Measurements from ENCODE around the gene ANKRD11.
A peak's percentile ranks its signal among the peaks of the same experiment; 100 is the strongest.

The ANKRD11 gene

DNA sequence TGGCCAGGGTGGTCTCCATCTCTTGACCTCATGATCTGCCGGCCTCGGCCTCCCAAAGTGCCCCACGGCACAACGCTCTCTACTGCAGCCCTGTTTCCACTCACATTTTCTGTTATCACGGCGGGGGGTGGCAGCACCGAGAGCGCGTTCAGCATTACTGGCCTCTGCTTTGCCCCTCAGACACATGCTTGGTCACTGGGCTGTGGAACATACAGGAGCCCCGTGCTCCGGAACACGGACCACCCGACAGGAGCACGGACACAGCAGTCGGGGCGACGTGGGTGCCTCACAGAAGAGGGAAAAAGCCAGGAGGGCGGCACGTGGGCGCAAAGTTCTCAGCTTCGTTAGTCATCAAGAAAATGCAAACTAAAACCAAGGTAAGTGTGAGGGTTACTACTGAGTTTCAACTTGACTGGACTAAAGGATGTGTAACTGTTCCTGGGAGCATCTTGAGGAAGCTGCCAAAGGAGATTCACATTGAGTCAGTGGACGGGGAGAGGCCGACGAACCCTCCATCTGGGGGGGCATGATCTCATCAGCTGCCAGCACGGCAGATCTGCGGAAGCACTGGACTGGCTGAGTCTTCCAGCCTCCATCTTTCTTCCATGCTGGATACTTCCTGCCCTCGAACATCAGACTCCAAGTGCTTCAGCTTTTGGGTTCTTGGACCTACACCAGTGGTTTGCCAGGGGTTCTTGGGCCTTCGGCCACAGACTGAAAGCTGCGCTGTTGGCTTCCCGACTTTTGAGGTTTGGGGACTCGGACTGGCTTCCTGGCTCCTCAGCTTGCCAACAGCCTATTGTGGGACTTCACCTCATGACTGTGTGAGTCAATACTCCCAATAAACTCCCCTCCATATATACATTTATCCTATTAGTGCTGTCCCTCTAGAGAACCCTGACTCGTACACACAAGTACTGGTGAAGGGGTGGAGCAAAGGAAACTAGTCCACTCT, 166.0 kb downstream of the ANKRD11 start:
- H3K27ac ChIP-seq (ENCODE audit: low read length) = no peak overlapping the region
- H3K4me1 ChIP-seq (ENCODE audit: control insufficient read depth in 1 of 2, insufficient read depth in 2 of 2, low read length in 2 of 2) = peaks cover 25 to 67% of the 10 kb centered on the region in 2 donors

DNA sequence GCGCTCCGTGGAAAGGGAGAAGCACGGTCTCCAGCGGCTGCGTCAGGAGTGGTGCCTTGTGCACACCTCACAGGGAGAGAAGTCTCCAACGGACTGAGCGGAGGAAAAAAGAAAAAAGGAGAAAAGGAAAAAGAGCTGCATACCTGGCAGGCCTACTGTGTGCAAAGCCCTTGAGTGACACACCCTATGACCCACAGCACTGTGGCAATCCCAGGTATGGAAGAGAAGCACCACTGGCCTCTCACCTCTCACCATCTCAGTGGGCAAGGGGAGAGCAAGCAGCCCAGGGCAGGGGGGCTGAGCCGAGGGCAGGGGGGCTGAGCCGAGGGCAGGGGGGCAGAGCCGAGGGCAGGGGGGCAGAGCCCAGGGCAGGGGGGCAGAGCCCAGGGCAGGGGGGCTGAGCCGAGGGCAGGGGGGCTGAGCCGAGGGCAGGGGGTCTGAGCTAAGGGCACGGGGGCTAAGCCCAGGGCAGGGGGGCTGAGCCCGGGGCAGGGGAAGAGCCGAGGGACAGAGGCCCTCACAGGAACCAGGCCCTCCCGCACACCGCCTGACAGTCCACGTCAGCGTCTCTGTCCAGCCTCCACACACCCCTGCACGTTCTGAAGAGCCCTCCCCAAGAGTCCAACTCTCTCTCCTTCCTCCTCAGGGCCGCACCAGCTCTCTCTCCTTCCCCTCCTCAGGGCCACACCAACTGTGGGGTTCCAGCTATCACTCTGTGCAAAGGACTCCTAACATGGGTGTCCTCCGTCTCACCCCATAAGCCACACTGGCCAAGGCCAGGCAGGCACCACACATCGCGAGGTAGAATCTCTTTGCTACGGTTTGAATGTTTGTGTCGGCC, 167.0 kb downstream of the ANKRD11 start:
- no peak overlapping the region for H3K27ac ChIP-seq (ENCODE audit: low read length)
- no peaks in the 10 kb centered on the region for H3K27me3 ChIP-seq (ENCODE audit: low read depth, low read length)
- peaks cover 25 to 75% of the 10 kb centered on the region in 2 donors for H3K4me1 ChIP-seq (ENCODE audit: control insufficient read depth in 1 of 2, insufficient read depth in 2 of 2, low read length in 2 of 2)
- H3K4me3 ChIP-seq (ENCODE audit: low read depth in 1 of 2, low read length in 2 of 2) = no peak overlapping the region
- no peaks in the 10 kb centered on the region for H3K9me3 ChIP-seq (ENCODE audit: control insufficient read depth in 1 of 2, low read length in 2 of 2)
- H3K36me3 ChIP-seq (ENCODE audit: control insufficient read depth in 1 of 2, insufficient read depth in 2 of 2, low read length in 2 of 2) = peaks cover 0 to 3% of the 10 kb centered on the region in 2 donors

More for the DNA sequence above, 166.0 kb downstream of the ANKRD11 start:
- Histone ChIP-seq H3K27me3 (ENCODE audit: low read depth, low read length) (no peaks in the 10 kb centered on the region), H3K36me3 (ENCODE audit: control insufficient read depth in 1 of 2, insufficient read depth in 2 of 2, low read length in 2 of 2) (peaks cover 0 to 3% of the 10 kb centered on the region in 2 donors), H3K4me3 (ENCODE audit: low read depth in 1 of 2, low read length in 2 of 2) (no peak overlapping the region), H3K9me3 (ENCODE audit: control insufficient read depth in 1 of 2, low read length in 2 of 2) (no peaks in the 10 kb centered on the region)

DNA sequence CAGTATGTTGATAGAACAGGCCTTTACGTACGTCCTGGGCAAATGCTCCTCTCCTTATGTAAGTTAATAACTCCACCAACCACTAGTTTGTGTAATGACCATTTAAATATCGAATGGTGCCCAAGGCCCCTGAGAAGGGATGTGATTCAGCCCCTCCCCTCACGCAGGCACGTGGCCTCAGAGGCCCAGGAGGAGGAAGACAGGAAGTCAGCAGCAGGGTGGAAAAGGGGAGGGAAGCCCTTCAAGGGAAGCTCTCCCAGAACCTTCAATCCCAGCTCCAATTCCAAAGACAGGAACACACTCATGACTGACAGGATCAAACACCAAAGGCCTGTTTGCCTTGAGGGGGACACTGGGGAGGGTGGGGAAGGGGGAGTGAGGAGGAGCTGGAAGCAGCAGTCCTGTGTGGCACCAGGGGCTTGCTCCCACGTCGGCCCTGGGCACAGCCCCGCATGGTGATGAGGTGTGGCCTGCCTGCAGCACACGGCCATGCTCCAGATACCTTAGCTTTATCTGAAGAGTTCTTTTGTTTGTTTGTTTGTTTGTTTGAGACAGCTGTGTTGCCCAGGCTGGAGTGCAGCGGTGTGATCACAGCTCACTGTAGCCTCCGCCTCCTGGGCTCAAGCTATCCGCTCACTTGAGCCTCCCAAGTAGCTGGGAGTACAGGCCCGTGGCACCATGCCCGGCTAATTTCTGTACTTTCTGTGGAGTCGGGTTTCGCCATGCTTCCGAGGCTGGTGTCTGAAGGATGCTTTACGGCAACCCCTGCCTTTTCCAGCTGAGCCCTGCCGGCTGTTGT, 167.8 kb downstream of the ANKRD11 start:
- H3K9me3 ChIP-seq (ENCODE audit: control insufficient read depth in 1 of 2, low read length in 2 of 2) = no peaks in the 10 kb centered on the region
- H3K4me1 ChIP-seq (ENCODE audit: control insufficient read depth in 1 of 2, insufficient read depth in 2 of 2, low read length in 2 of 2) = peaks cover 25 to 82% of the 10 kb centered on the region in 2 donors
- no peaks in the 10 kb centered on the region for H3K27me3 ChIP-seq (ENCODE audit: low read depth, low read length)
- H3K36me3 ChIP-seq (ENCODE audit: control insufficient read depth in 1 of 2, insufficient read depth in 2 of 2, low read length in 2 of 2) = peaks cover 0 to 3% of the 10 kb centered on the region in 2 donors
- no peak overlapping the region for H3K27ac ChIP-seq (ENCODE audit: low read length)
- H3K4me3 ChIP-seq (ENCODE audit: low read depth in 1 of 2, low read length in 2 of 2) = no peak overlapping the region

DNA sequence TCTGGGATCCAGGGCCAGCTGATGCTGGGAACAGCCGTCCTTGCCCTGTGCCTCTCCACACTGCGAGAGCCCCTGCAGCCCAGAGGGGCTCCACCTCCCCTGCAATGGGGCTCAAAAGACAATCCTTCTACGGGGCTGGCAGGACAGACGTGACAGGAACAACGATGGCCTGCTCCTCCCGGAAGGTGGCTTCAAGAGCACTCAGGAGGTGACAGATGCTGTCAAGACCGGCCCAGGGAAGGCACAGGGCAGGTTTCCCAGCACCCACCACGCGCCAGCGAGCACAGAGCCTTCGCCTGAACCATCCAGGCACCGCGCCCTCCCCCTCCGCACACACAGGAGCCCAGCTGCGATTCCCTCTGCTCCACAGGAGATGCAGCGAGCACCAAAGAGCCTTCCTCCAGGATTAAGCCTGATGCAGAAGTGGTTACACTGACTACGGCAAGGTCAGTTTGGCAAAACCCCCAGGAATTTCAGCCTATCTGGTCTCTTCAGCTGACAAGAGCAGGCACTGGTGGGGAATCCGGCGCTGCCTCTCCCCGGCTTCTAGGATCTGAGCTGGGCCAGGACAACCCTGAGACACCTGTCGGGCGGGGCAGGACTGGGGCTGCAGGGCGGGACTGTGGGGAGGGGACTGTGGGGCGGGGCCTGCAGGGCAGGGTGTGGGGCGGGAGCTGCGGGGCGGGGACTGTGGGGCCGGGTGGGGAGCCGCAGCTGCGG, 169.4 kb downstream of the ANKRD11 start:
- Histone ChIP-seq H3K4me1 (ENCODE audit: control insufficient read depth in 1 of 2, insufficient read depth in 2 of 2, low read length in 2 of 2) (peaks cover 26 to 87% of the 10 kb centered on the region in 2 donors), H3K27ac (ENCODE audit: low read length) (peak overlapping the region; percentile 11), H3K4me3 (ENCODE audit: low read depth in 1 of 2, low read length in 2 of 2) (peak overlapping the region in 1 of 2 donors; percentile 17)

DNA sequence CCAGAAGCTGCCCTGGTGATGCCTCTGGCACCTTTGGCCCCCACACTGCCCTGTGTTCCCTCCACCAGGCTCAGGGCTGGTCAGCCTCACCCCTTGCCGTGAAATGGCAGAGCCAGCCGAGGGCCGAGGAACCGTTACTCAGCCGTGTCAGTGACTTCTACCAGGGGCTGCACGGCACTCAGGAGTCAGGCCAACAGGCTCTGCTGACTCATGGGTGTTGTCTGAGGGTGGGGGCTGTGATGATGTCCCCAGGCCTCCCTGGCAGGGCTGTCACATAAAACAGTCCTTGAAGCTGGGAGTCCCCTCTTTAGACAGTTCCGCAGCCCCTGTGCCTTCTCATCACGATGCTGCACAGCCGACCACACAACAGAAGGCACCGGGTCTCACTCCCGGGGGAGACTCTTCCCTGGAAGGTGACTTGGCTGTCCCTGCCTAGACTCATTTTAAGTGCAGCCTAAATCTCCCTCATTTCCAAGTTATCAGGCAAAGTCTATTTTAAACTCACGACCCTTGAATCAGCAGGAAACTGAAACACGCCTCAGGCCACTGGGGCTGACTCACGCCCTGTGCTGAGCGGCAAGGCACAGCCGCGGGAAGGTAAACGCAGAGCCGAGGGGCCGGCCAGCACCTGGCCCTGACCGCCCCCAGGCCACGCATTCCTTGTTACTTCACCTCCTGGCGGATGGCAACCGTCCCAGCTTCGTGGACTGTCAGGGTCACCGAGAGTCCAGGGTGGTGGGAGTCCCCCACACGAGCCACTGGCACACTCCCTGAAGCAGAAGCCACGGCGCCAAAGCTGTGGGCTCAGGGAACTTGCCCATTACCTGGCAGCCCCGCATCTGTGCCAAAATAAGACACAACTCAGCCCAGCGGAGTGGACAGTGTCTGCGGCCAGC, 170.2 kb downstream of the ANKRD11 start:
- peaks cover 0 to 13% of the 10 kb centered on the region in 2 donors for H3K36me3 ChIP-seq (ENCODE audit: control insufficient read depth in 1 of 2, insufficient read depth in 2 of 2, low read length in 2 of 2)
- no peaks in the 10 kb centered on the region for H3K27me3 ChIP-seq (ENCODE audit: low read depth, low read length)
- peak overlapping the region in 1 of 2 donors; percentile 17 for H3K4me3 ChIP-seq (ENCODE audit: low read depth in 1 of 2, low read length in 2 of 2)
- H3K9me3 ChIP-seq (ENCODE audit: control insufficient read depth in 1 of 2, low read length in 2 of 2) = no peaks in the 10 kb centered on the region
- H3K27ac ChIP-seq (ENCODE audit: low read length) = peak overlapping the region; percentile 11
- H3K4me1 ChIP-seq (ENCODE audit: control insufficient read depth in 1 of 2, insufficient read depth in 2 of 2, low read length in 2 of 2) = peaks cover 22 to 86% of the 10 kb centered on the region in 2 donors

More for the DNA sequence above, 169.4 kb downstream of the ANKRD11 start:
- H3K36me3 ChIP-seq (ENCODE audit: control insufficient read depth in 1 of 2, insufficient read depth in 2 of 2, low read length in 2 of 2) = peaks cover 0 to 12% of the 10 kb centered on the region in 2 donors
- no peaks in the 10 kb centered on the region for H3K9me3 ChIP-seq (ENCODE audit: control insufficient read depth in 1 of 2, low read length in 2 of 2)
- H3K27me3 ChIP-seq (ENCODE audit: low read depth, low read length) = no peaks in the 10 kb centered on the region

DNA sequence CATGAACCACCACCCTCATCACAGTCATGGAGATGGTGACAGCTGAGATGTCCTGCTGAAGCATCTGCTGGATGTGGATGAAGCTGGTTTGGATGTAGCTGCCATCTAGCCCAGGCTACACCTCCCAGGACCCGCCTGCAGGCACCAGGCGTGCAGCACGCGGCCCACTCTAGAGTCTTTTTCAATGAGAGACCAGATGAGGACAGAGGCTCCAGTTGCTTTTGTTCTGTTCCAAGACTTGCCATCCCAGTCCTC, 170.8 kb downstream of the ANKRD11 start:
- peak overlapping the region in 1 of 2 donors; percentile 17 for H3K4me3 ChIP-seq (ENCODE audit: low read depth in 1 of 2, low read length in 2 of 2)
- H3K4me1 ChIP-seq (ENCODE audit: control insufficient read depth in 1 of 2, insufficient read depth in 2 of 2, low read length in 2 of 2) = peaks cover 22 to 81% of the 10 kb centered on the region in 2 donors
- no peak overlapping the region for H3K27ac ChIP-seq (ENCODE audit: low read length)
- H3K27me3 ChIP-seq (ENCODE audit: low read depth, low read length) = no peaks in the 10 kb centered on the region
- no peaks in the 10 kb centered on the region for H3K9me3 ChIP-seq (ENCODE audit: control insufficient read depth in 1 of 2, low read length in 2 of 2)
- peaks cover 0 to 13% of the 10 kb centered on the region in 2 donors for H3K36me3 ChIP-seq (ENCODE audit: control insufficient read depth in 1 of 2, insufficient read depth in 2 of 2, low read length in 2 of 2)

DNA sequence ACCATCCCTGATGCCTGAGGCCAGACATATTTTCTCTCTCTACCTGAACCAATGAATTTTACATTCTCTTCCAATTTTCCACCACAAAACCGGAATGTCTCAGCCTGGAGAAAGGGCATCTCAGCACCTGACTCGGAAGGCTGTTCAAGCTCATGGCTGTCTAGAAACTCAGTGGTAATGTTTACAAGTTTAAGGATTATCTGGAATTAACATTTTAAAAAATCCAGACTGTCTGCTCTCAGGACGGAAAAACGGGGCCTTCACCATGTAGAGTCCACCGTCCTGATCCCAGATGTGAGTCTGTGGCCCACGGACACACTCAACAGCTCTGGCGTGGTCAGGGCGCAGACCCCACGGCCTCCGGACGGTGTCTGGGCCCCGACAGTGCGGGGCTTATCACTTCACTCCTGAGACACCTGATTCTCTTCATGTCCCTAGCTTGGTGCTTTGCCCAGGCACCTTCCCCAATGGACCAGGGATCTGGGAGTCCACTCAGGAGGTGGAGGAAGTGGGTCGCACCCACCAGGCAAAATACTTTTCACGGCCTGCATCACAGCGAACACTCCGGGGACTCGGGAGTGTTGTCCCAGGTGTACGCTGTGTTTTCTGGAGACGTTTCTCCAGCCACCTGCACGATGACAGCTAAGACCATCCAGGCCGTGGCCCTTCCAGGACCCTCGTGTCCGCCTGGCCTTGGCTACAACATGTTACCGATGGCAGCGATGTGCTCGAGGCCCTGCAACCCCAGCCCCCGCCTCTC, 171.3 kb downstream of the ANKRD11 start:
- no peaks in the 10 kb centered on the region for H3K9me3 ChIP-seq (ENCODE audit: control insufficient read depth in 1 of 2, low read length in 2 of 2)
- peaks cover 0 to 13% of the 10 kb centered on the region in 2 donors for H3K36me3 ChIP-seq (ENCODE audit: control insufficient read depth in 1 of 2, insufficient read depth in 2 of 2, low read length in 2 of 2)
- H3K4me3 ChIP-seq (ENCODE audit: low read depth in 1 of 2, low read length in 2 of 2) = no peak overlapping the region
- no peaks in the 10 kb centered on the region for H3K27me3 ChIP-seq (ENCODE audit: low read depth, low read length)
- no peak overlapping the region for H3K27ac ChIP-seq (ENCODE audit: low read length)
- H3K4me1 ChIP-seq (ENCODE audit: control insufficient read depth in 1 of 2, insufficient read depth in 2 of 2, low read length in 2 of 2) = peaks cover 22 to 77% of the 10 kb centered on the region in 2 donors

DNA sequence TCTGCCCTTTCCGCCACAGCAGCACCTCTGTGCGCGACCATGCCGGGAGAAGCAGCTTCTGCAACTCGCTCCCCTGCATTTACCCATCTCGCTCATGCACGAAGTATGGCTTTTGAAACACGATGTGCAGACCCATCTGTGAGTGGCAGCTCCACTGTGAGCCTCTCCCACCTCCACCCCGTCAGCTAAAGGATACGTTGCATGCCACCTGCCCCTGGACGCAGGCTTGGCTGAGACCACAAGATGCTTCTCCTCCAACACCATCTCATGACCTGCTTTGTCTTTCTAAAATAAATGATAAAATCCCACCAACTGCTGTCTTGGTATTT, 172.0 kb downstream of the ANKRD11 start:
- no peak overlapping the region for H3K4me3 ChIP-seq (ENCODE audit: low read depth in 1 of 2, low read length in 2 of 2)
- no peak overlapping the region for H3K27ac ChIP-seq (ENCODE audit: low read length)

DNA sequence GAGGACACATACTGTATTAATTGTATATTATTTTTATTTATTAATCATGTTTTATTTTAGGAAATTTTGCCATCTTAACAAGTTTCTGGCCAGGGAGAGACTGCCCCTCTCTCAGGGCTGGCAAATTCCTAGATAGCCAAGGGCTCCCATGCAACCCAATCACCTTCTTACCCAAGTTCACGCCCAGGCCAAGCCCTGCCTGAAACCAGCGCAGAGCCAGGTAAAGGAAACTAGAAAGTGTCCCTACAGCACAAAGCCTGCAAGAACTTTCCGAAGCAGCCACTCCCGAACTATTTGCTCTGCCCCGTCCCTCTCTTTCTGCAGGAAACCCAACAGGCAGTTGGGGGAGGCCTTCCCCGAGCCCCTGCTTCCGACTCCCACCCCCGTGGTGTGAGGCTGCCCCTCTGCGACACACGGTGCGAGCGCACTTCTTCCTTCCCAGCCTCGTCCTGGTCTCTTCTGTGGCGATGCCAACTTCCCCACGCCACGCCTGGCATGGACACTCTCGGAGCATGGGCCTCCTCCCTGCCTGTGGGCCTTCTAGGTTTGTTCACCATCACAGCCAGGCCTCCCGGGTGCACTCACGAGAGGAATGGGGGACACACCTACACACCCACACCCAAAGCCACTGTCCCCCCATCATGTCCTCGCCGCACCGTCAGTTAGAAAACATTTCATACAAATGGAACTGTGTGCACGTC, 172.5 kb downstream of the ANKRD11 start:
- H3K36me3 ChIP-seq (ENCODE audit: control insufficient read depth in 1 of 2, insufficient read depth in 2 of 2, low read length in 2 of 2) = peaks cover 0 to 18% of the 10 kb centered on the region in 2 donors
- no peak overlapping the region for H3K27ac ChIP-seq (ENCODE audit: low read length)
- H3K4me3 ChIP-seq (ENCODE audit: low read depth in 1 of 2, low read length in 2 of 2) = no peak overlapping the region
- H3K4me1 ChIP-seq (ENCODE audit: control insufficient read depth in 1 of 2, insufficient read depth in 2 of 2, low read length in 2 of 2) = peaks cover 22 to 71% of the 10 kb centered on the region in 2 donors
- H3K9me3 ChIP-seq (ENCODE audit: control insufficient read depth in 1 of 2, low read length in 2 of 2) = no peaks in the 10 kb centered on the region
- no peaks in the 10 kb centered on the region for H3K27me3 ChIP-seq (ENCODE audit: low read depth, low read length)

More for the DNA sequence above, 172.0 kb downstream of the ANKRD11 start:
- Histone ChIP-seq H3K9me3 (ENCODE audit: control insufficient read depth in 1 of 2, low read length in 2 of 2) (no peaks in the 10 kb centered on the region), H3K36me3 (ENCODE audit: control insufficient read depth in 1 of 2, insufficient read depth in 2 of 2, low read length in 2 of 2) (peaks cover 0 to 13% of the 10 kb centered on the region in 2 donors), H3K4me1 (ENCODE audit: control insufficient read depth in 1 of 2, insufficient read depth in 2 of 2, low read length in 2 of 2) (peaks cover 22 to 74% of the 10 kb centered on the region in 2 donors), H3K27me3 (ENCODE audit: low read depth, low read length) (no peaks in the 10 kb centered on the region)

Data from muscle layer of duodenum (tissue), 2 donors.